H1 (cell line): Measurements from ENCODE around the gene DNAJC10. TPM values are rescaled to one million over a fixed set of nuclear protein-coding genes. Genes with fewer than 3 reads are reported as not detected.

Source experiments
- BACH1 ChIP-seq: IDR thresholded peaks from 2 replicates; pipeline ENCODE4 v1.6.1; 2012; ENCODE audit warnings: low read length, improper control_type of control experiment
- BRCA1 ChIP-seq: IDR thresholded peaks from 2 replicates; pipeline ENCODE4 v1.6.1; 2012; ENCODE audit warnings: low read depth, low read length, improper control_type of control experiment
- CREB1 ChIP-seq: IDR thresholded peaks from 2 replicates; pipeline ENCODE4 v1.6.1; 2012; ENCODE audit warnings: inconsistent platforms
- GABPA ChIP-seq: IDR thresholded peaks from 2 replicates; pipeline ENCODE4 v1.6.1; 2011; ENCODE audit warnings: mild to moderate bottlenecking, low read length, moderate library complexity, borderline replicate concordance; ENCODE audit not compliant: insufficient read depth
- NANOG ChIP-seq: IDR thresholded peaks from 2 replicates; pipeline ENCODE4 v1.6.1; 2011; ENCODE audit warnings: low read length, low read depth, mild to moderate bottlenecking, inconsistent platforms; ENCODE audit not compliant: insufficient read depth, poor library complexity, severe bottlenecking
- SIN3A ChIP-seq, 2 experiments: IDR thresholded peaks in 1 of 2; conservative IDR thresholded peaks in 1 of 2; 2 replicates each; pipeline ENCODE4 v1.6.1; 2011 to 2012; ENCODE audit warnings: low read length in 2 of 2, improper control_type of control experiment in 1 of 2, low read depth in 1 of 2, mild to moderate bottlenecking in 1 of 2
- SRF ChIP-seq: IDR thresholded peaks from 2 replicates; pipeline ENCODE4 v1.6.1; 2011; ENCODE audit warnings: mild to moderate bottlenecking, low read depth, low read length, moderate library complexity
- TCF12 ChIP-seq: IDR thresholded peaks from 2 replicates; pipeline ENCODE4 v1.6.1; 2011; ENCODE audit warnings: low read depth, mild to moderate bottlenecking, low read length
- polyA plus RNA-seq, 7 experiments: library from polyadenylated mRNA; depleted of rRNA in 3 of 7; stranded (reverse) in 5 of 7; unstranded in 2 of 7; fragments of >200 nt in 5 of 7; fragments of 200-250 nt in 2 of 7; gene quantifications; 1 replicate in 5 of 7; 2 replicates in 1 of 7; 4 replicates in 1 of 7; pipeline versions ENCODE4 v1.2.1 to v1.2.3, GENCODE V29; 2011 to 2013; ENCODE audit warnings: missing spikeins in 2 of 7, mixed read lengths in 2 of 7
- total RNA-seq: library from RNA; stranded (reverse); fragmentation: NEBNext Ultra II Directional; extraction: Animal tissue kit (Norgen Biotek cat#: 25700); gene quantifications from 2 replicates; pipeline ENCODE4 v1.2.1, GENCODE V29; 2021
- TF ChIP-seq, protein P1 (sequence below): fragments of 300-600 bp; sonication (generic); IDR thresholded peaks from 2 replicates; pipeline ENCODE4 v1.7.1; 2012; ENCODE audit warnings: low read length, moderate library complexity, mild to moderate bottlenecking, inconsistent platforms; ENCODE audit not compliant: insufficient replicate concordance
- TF ChIP-seq, protein P2 (sequence below): IDR thresholded peaks from 2 replicates; pipeline ENCODE4 v1.6.1; 2012; ENCODE audit warnings: low read length, inconsistent platforms

Gene DNAJC10
- total and polyA plus RNA-seq, 2 of the 8 experiments (the other 6 are each of a cell fraction or from before 2014, with no cell fraction given), result 23.2 to 121 TPM

DNA sequence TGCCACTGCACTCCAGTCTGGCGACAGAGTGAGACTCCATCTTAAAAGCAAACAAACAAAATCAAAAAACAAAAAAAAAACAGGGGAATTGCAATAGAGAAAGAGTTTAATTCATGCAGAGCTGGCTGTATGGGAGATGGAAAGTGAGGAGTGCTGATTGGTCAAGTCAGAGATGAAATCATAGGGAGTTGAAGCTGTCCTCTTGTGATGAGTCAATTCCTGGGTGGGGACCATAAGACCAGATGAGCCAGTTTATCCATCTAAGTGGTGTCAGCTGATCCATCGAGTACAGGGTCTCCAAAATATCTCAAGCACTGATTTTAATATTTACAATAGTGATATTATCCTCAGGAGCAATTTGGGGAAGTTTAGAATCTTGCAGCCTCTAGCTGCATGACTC, 105.1 kb downstream of the DNAJC10 start (continued):
- TF ChIP-seq, protein P1, sequence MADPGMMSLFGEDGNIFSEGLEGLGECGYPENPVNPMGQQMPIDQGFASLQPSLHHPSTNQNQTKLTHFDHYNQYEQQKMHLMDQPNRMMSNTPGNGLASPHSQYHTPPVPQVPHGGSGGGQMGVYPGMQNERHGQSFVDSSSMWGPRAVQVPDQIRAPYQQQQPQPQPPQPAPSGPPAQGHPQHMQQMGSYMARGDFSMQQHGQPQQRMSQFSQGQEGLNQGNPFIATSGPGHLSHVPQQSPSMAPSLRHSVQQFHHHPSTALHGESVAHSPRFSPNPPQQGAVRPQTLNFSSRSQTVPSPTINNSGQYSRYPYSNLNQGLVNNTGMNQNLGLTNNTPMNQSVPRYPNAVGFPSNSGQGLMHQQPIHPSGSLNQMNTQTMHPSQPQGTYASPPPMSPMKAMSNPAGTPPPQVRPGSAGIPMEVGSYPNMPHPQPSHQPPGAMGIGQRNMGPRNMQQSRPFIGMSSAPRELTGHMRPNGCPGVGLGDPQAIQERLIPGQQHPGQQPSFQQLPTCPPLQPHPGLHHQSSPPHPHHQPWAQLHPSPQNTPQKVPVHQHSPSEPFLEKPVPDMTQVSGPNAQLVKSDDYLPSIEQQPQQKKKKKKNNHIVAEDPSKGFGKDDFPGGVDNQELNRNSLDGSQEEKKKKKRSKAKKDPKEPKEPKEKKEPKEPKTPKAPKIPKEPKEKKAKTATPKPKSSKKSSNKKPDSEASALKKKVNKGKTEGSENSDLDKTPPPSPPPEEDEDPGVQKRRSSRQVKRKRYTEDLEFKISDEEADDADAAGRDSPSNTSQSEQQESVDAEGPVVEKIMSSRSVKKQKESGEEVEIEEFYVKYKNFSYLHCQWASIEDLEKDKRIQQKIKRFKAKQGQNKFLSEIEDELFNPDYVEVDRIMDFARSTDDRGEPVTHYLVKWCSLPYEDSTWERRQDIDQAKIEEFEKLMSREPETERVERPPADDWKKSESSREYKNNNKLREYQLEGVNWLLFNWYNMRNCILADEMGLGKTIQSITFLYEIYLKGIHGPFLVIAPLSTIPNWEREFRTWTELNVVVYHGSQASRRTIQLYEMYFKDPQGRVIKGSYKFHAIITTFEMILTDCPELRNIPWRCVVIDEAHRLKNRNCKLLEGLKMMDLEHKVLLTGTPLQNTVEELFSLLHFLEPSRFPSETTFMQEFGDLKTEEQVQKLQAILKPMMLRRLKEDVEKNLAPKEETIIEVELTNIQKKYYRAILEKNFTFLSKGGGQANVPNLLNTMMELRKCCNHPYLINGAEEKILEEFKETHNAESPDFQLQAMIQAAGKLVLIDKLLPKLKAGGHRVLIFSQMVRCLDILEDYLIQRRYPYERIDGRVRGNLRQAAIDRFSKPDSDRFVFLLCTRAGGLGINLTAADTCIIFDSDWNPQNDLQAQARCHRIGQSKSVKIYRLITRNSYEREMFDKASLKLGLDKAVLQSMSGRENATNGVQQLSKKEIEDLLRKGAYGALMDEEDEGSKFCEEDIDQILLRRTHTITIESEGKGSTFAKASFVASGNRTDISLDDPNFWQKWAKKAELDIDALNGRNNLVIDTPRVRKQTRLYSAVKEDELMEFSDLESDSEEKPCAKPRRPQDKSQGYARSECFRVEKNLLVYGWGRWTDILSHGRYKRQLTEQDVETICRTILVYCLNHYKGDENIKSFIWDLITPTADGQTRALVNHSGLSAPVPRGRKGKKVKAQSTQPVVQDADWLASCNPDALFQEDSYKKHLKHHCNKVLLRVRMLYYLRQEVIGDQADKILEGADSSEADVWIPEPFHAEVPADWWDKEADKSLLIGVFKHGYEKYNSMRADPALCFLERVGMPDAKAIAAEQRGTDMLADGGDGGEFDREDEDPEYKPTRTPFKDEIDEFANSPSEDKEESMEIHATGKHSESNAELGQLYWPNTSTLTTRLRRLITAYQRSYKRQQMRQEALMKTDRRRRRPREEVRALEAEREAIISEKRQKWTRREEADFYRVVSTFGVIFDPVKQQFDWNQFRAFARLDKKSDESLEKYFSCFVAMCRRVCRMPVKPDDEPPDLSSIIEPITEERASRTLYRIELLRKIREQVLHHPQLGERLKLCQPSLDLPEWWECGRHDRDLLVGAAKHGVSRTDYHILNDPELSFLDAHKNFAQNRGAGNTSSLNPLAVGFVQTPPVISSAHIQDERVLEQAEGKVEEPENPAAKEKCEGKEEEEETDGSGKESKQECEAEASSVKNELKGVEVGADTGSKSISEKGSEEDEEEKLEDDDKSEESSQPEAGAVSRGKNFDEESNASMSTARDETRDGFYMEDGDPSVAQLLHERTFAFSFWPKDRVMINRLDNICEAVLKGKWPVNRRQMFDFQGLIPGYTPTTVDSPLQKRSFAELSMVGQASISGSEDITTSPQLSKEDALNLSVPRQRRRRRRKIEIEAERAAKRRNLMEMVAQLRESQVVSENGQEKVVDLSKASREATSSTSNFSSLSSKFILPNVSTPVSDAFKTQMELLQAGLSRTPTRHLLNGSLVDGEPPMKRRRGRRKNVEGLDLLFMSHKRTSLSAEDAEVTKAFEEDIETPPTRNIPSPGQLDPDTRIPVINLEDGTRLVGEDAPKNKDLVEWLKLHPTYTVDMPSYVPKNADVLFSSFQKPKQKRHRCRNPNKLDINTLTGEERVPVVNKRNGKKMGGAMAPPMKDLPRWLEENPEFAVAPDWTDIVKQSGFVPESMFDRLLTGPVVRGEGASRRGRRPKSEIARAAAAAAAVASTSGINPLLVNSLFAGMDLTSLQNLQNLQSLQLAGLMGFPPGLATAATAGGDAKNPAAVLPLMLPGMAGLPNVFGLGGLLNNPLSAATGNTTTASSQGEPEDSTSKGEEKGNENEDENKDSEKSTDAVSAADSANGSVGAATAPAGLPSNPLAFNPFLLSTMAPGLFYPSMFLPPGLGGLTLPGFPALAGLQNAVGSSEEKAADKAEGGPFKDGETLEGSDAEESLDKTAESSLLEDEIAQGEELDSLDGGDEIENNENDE, result no peak
- TF ChIP-seq CREB1 (no peak), SIN3A (conservative IDR thresholded peaks at IDR 0.05 in 1 of 2, IDR thresholded peaks at IDR 0.05 in 1 of 2; ENCODE audit: low read depth in 1 of 2, low read length in 2 of 2) (no peak), TCF12 (no peak), GABPA (no peak), NANOG (no peak), SRF (no peak), BACH1 (no peak), BRCA1 (no peak)
- TF ChIP-seq, protein P2, sequence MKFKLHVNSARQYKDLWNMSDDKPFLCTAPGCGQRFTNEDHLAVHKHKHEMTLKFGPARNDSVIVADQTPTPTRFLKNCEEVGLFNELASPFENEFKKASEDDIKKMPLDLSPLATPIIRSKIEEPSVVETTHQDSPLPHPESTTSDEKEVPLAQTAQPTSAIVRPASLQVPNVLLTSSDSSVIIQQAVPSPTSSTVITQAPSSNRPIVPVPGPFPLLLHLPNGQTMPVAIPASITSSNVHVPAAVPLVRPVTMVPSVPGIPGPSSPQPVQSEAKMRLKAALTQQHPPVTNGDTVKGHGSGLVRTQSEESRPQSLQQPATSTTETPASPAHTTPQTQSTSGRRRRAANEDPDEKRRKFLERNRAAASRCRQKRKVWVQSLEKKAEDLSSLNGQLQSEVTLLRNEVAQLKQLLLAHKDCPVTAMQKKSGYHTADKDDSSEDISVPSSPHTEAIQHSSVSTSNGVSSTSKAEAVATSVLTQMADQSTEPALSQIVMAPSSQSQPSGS, result no peak
